A549 (cell line): ENCODE results near the gene FUT1.

Experiments
- CTCF ChIP-seq: fragments of >200 bp; sonication (Bioruptor Twin); formaldehyde crosslinking; IDR thresholded peaks from 3 replicates; pipeline ENCODE4 v1.5.1; 2016
- ELK1 ChIP-seq: fragments of 150-350 bp; IDR thresholded peaks from 2 replicates; pipeline ENCODE4 v1.6.1; 2014; ENCODE audit warnings: low read depth, mild to moderate bottlenecking, low read length
- EP300 ChIP-seq, 2 experiments: fragments of >200 bp; sonication (Bioruptor Twin); formaldehyde crosslinking; IDR thresholded peaks; 2 replicates in 1 of 2; 3 replicates in 1 of 2; pipeline ENCODE4 v1.6.1; 2016 to 2017
- HDAC2 ChIP-seq: fragments of 200-600 bp; sonication (generic); IDR thresholded peaks from 2 replicates; pipeline ENCODE4 v1.6.1; 2016
- HMGXB4 ChIP-seq: fragments of 250-450 bp; sonication (Bioruptor Pico); IDR thresholded peaks from 2 replicates; pipeline ENCODE4 v1.5.0; 2021; ENCODE audit warnings: mild to moderate bottlenecking, moderate library complexity, borderline replicate concordance
- JUN ChIP-seq, 2 experiments: fragments of >200 bp; sonication (Bioruptor Twin); formaldehyde crosslinking; IDR thresholded peaks; 2 replicates in 1 of 2; 3 replicates in 1 of 2; pipeline ENCODE4 v1.6.1; 2016 to 2017
- MAZ ChIP-seq: fragments of 150-350 bp; IDR thresholded peaks from 2 replicates; pipeline ENCODE4 v1.6.1; 2014; ENCODE audit warnings: antibody characterized with exemption, low read depth, low read length, borderline replicate concordance
- PHF8 ChIP-seq: fragments of 200-600 bp; sonication (generic); IDR thresholded peaks from 2 replicates; pipeline ENCODE4 v1.6.1; 2016; ENCODE audit warnings: low read depth, mild to moderate bottlenecking, antibody characterized with exemption, moderate library complexity, borderline replicate concordance
- POLR2A ChIP-seq: IDR thresholded peaks from 2 replicates; pipeline ENCODE4 v1.6.1; 2012; ENCODE audit warnings: mild to moderate bottlenecking, low read length
- RAD21 ChIP-seq, 2 experiments: fragments of >200 bp in 1 of 2; sonication (Bioruptor Twin) in 1 of 2; formaldehyde crosslinking in 1 of 2; IDR thresholded peaks in 1 of 2; conservative IDR thresholded peaks in 1 of 2; 2 replicates in 1 of 2; 3 replicates in 1 of 2; pipeline ENCODE4 v1.6.1; 2012 to 2018; ENCODE audit warnings: inconsistent platforms in 1 of 2
- ZFP36 ChIP-seq: fragments of 450-650 bp; IDR thresholded peaks from 2 replicates; pipeline ENCODE4 v1.6.1; 2014; ENCODE audit warnings: borderline replicate concordance; ENCODE audit not compliant: partially characterized antibody

- TF ChIP-seq CTCF: no peak
- TF ChIP-seq POLR2A: no peak
- TF ChIP-seq MAZ: no peak
- no peak for TF ChIP-seq JUN (IDR thresholded peaks at IDR 0.05)
- TF ChIP-seq HMGXB4 (CRISPR knock-in tag): no peak
- TF ChIP-seq ELK1: no peak
- no peak for TF ChIP-seq HDAC2
- no peak for TF ChIP-seq PHF8
- TF ChIP-seq EP300 (IDR thresholded peaks at IDR 0.05): no peak
- TF ChIP-seq RAD21 (conservative IDR thresholded peaks at IDR 0.05 in 1 of 2, IDR thresholded peaks at IDR 0.05 in 1 of 2): no peak
- no peak for TF ChIP-seq ZFP36
Observed at GRCh38 chr19:48780631-48781391, 28.4 kb upstream of the FUT1 start.
